ENCODE results near the gene EXT2. TPM values are rescaled to one million over a fixed set of nuclear protein-coding genes. Genes with fewer than 3 reads are reported as not detected.

Gene EXT2
- total and polyA plus RNA-seq, 2 donors (not counting 1 experiment from before 2014, with no cell fraction given): 114 to 177 TPM

DNA sequence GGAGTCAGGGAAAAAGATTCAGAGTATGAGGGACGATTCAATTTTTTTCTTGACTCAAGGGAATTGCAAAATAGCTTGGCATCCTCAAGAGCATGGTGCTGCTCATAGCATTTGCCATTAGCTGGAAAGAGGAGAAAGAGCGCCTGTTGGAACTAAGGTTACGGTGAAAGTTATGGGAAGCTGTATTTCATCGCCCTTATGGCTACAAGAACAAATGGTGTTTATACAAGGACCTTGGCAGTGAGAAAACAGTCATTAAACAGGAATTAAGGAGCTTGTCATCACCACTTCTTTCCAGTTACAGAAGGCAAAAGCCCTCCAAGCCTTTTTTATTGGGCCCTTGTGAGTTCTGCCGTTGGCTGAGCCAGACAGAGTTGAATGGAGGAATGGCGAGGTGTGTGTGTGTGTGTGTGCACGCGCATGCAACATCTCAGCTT is 140.3 kb downstream of the EXT2 start:
- DNase-seq (ENCODE audit: low read depth in 2 of 2): peak; percentile 29 to 36
- TF ChIP-seq, protein P1, sequence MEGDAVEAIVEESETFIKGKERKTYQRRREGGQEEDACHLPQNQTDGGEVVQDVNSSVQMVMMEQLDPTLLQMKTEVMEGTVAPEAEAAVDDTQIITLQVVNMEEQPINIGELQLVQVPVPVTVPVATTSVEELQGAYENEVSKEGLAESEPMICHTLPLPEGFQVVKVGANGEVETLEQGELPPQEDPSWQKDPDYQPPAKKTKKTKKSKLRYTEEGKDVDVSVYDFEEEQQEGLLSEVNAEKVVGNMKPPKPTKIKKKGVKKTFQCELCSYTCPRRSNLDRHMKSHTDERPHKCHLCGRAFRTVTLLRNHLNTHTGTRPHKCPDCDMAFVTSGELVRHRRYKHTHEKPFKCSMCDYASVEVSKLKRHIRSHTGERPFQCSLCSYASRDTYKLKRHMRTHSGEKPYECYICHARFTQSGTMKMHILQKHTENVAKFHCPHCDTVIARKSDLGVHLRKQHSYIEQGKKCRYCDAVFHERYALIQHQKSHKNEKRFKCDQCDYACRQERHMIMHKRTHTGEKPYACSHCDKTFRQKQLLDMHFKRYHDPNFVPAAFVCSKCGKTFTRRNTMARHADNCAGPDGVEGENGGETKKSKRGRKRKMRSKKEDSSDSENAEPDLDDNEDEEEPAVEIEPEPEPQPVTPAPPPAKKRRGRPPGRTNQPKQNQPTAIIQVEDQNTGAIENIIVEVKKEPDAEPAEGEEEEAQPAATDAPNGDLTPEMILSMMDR (conservative IDR thresholded peaks at IDR 0.05 in 1 of 2, IDR thresholded peaks at IDR 0.05 in 1 of 2; ENCODE audit: low read depth in 1 of 2, low read length in 2 of 2): no peak
- no peak for TF ChIP-seq EZH2 (IDR thresholded peaks at IDR 0.05; ENCODE audit: low read length, missing control alignments)
- no peaks in the 10 kb centered on the region for H3K9me3 ChIP-seq (ENCODE audit: control insufficient read depth, insufficient read depth, low read depth, low read length)
- H4K20me1 ChIP-seq (ENCODE audit: control insufficient read depth, extremely low read depth, insufficient read depth, low read length): no peaks in the 10 kb centered on the region
- H3K4me3 ChIP-seq (replicated peaks in 1 of 4; ENCODE audit: control extremely low read depth in 1 of 4, insufficient read depth in 1 of 4, low read depth in 3 of 4, low read length in 4 of 4): no peak overlapping the region
- H3K4me1 ChIP-seq (ENCODE audit: control insufficient read depth, extremely low read depth, insufficient read depth, low read length): no peaks in the 10 kb centered on the region
- no peaks in the 10 kb centered on the region for H3K36me3 ChIP-seq (ENCODE audit: control insufficient read depth, insufficient read depth, low read length)
- no peak overlapping the region for H3K9ac ChIP-seq (ENCODE audit: insufficient read depth, low read length)
- H2AFZ ChIP-seq (ENCODE audit: low read length): no peak overlapping the region
- no peaks in the 10 kb centered on the region for H3K79me2 ChIP-seq (ENCODE audit: control insufficient read depth, insufficient read depth, low read length)
- H3K27me3 ChIP-seq (ENCODE audit: control insufficient read depth, insufficient read depth, low read length): no peaks in the 10 kb centered on the region
- no peak overlapping the region for H3K4me2 ChIP-seq (ENCODE audit: extremely low read depth, insufficient read depth, low read length)
- H3K27ac ChIP-seq (ENCODE audit: insufficient read depth, low read length): no peak overlapping the region

GRCh38 chr11:44236296-44236695 is 140.8 kb downstream of the EXT2 start:
- Histone ChIP-seq H3K79me2 (ENCODE audit: control insufficient read depth, insufficient read depth, low read length) (no peaks in the 10 kb centered on the region), H3K27me3 (ENCODE audit: control insufficient read depth, insufficient read depth, low read length) (no peaks in the 10 kb centered on the region), H3K9ac (ENCODE audit: insufficient read depth, low read length) (no peak overlapping the region), H3K4me2 (ENCODE audit: extremely low read depth, insufficient read depth, low read length) (no peak overlapping the region), H3K4me3 (replicated peaks in 1 of 4; ENCODE audit: control extremely low read depth in 1 of 4, insufficient read depth in 1 of 4, low read depth in 3 of 4, low read length in 4 of 4) (no peak overlapping the region), H3K27ac (ENCODE audit: insufficient read depth, low read length) (no peak overlapping the region), H3K9me3 (ENCODE audit: control insufficient read depth, insufficient read depth, low read depth, low read length) (no peaks in the 10 kb centered on the region), H2AFZ (ENCODE audit: low read length) (no peak overlapping the region), H3K4me1 (ENCODE audit: control insufficient read depth, extremely low read depth, insufficient read depth, low read length) (no peaks in the 10 kb centered on the region), H4K20me1 (ENCODE audit: control insufficient read depth, extremely low read depth, insufficient read depth, low read length) (no peaks in the 10 kb centered on the region), H3K36me3 (ENCODE audit: control insufficient read depth, insufficient read depth, low read length) (no peaks in the 10 kb centered on the region)
- DNase-seq (ENCODE audit: low read depth in 2 of 2): no peak
- TF ChIP-seq, protein P1 (conservative IDR thresholded peaks at IDR 0.05 in 1 of 2, IDR thresholded peaks at IDR 0.05 in 1 of 2; ENCODE audit: low read depth in 1 of 2, low read length in 2 of 2): no peak
- TF ChIP-seq EZH2 (IDR thresholded peaks at IDR 0.05; ENCODE audit: low read length, missing control alignments): no peak

DNA sequence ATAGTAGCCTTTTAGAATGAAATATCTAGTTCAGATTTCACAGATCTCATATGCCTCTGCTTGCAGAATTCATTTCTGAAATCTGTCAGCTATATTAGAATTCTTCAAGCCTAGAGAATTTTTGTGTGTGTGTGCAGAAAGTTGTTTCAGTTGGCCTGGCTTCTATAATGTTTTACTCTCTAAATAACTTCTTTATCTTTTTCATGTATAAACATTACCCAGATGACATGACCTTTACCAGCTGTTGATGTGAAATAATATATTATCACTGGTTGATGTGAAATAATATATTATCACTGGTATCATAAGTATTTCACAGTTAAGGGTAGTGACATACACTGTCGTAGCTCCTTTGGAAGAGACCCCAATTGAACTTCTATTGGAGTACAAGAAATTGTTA is 141.7 kb downstream of the EXT2 start:
- Histone ChIP-seq H3K9ac (ENCODE audit: insufficient read depth, low read length) (no peak overlapping the region), H3K4me2 (ENCODE audit: extremely low read depth, insufficient read depth, low read length) (no peak overlapping the region), H3K27ac (ENCODE audit: insufficient read depth, low read length) (no peak overlapping the region), H2AFZ (ENCODE audit: low read length) (no peak overlapping the region), H3K79me2 (ENCODE audit: control insufficient read depth, insufficient read depth, low read length) (no peaks in the 10 kb centered on the region), H3K36me3 (ENCODE audit: control insufficient read depth, insufficient read depth, low read length) (no peaks in the 10 kb centered on the region), H4K20me1 (ENCODE audit: control insufficient read depth, extremely low read depth, insufficient read depth, low read length) (no peaks in the 10 kb centered on the region), H3K9me3 (ENCODE audit: control insufficient read depth, insufficient read depth, low read depth, low read length) (no peaks in the 10 kb centered on the region), H3K4me3 (replicated peaks in 1 of 4; ENCODE audit: control extremely low read depth in 1 of 4, insufficient read depth in 1 of 4, low read depth in 3 of 4, low read length in 4 of 4) (no peak overlapping the region), H3K27me3 (ENCODE audit: control insufficient read depth, insufficient read depth, low read length) (no peaks in the 10 kb centered on the region), H3K4me1 (ENCODE audit: control insufficient read depth, extremely low read depth, insufficient read depth, low read length) (no peaks in the 10 kb centered on the region)
- TF ChIP-seq, protein P1 (conservative IDR thresholded peaks at IDR 0.05 in 1 of 2, IDR thresholded peaks at IDR 0.05 in 1 of 2; ENCODE audit: low read depth in 1 of 2, low read length in 2 of 2): no peak
- no peak for TF ChIP-seq EZH2 (IDR thresholded peaks at IDR 0.05; ENCODE audit: low read length, missing control alignments)
- no peak for DNase-seq (ENCODE audit: low read depth in 2 of 2)
